ES-I3 (cell line): ENCODE data around the gene CCDC126.

Experiments used
- H3K36me3 ChIP-seq: 2 replicates; pipeline ENCODE4 v1.6.1; 2013; ENCODE audit warnings: mild to moderate bottlenecking, low read length, control low read depth, moderate library complexity; ENCODE audit not compliant: insufficient read depth
- H3K4me1 ChIP-seq: 2 replicates; pipeline ENCODE4 v1.6.1; 2013; ENCODE audit warnings: mild to moderate bottlenecking, control low read depth, low read length; ENCODE audit not compliant: insufficient read depth
- H3K9ac ChIP-seq: 2 replicates; pipeline ENCODE4 v1.6.1; 2013; ENCODE audit warnings: low read depth, mild to moderate bottlenecking, low read length, moderate library complexity
- H3K9me3 ChIP-seq: 2 replicates; pipeline ENCODE4 v1.6.1; 2013; ENCODE audit warnings: mild to moderate bottlenecking, low read length, moderate library complexity; ENCODE audit not compliant: control insufficient read depth, insufficient read depth

Gene CCDC126

GRCh38 chr7:23607130-23607529 lies 9.9 kb downstream of the CCDC126 start:
- Histone ChIP-seq H3K4me1 (0 out of 2 replicates have a peak, but pooled peaks cover 7% of the 10 kb centered on the region), H3K9me3 (no peaks in the 10 kb centered on the region), H3K9ac (no peak overlapping the region), H3K36me3 (no peaks in the 10 kb centered on the region)

DNA sequence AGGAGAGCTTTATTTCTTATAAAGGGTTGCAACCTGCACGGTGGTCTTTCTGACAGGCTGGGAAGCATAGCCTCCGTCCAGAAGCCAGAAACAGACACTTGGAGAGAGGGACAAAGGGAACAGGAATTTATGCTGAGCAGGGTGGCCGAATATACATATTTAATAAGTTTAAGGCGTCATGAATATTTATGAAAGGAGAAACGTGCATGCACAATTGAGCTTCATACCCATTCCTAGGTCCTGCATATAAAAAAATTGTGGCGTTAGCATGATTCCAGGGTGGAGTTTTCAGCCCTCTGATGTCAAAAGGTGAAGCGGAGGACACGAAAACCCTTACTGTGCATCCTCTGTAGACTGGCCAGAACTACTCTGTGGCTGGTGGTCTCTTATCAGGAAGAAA lies 10.7 kb downstream of the CCDC126 start:
- Histone ChIP-seq H3K4me1 (0 out of 2 replicates have a peak, but pooled peaks cover 7% of the 10 kb centered on the region), H3K36me3 (no peaks in the 10 kb centered on the region), H3K9me3 (no peaks in the 10 kb centered on the region), H3K9ac (no peak overlapping the region)

DNA sequence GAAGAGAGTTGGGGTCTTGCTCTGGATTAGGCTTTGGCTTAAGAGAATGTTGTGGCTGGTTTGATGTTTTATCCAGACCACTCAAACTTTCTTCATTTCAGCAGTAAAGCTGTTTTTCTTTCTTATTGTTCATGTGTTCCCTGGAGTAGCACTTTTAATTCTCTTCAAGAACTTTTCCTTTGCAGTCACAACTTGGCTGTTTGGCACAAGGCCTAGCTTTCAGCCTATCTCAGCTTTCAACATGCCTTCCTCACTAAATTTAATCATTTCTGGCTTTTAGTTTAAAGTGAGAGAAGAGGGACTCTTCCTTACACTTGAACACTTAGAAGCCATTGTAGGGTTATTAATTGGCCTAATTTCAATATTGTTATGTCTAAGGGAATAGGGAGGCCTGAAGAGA lies 18.1 kb downstream of the CCDC126 start:
- H3K9me3 ChIP-seq = peaks cover 16% of the 10 kb centered on the region; the same call in 1 of the 2 replicates
- H3K36me3 ChIP-seq = no peaks in the 10 kb centered on the region
- no peaks in the 10 kb centered on the region for H3K4me1 ChIP-seq
- H3K9ac ChIP-seq = no peak overlapping the region

- no peaks in the 10 kb centered on the region for H3K4me1 ChIP-seq
- no peak overlapping the region for H3K9ac ChIP-seq
- H3K36me3 ChIP-seq = no peaks in the 10 kb centered on the region
- H3K9me3 ChIP-seq = peaks cover 16% of the 10 kb centered on the region; the same call in 1 of the 2 replicates
These were observed 19.4 kb downstream of the CCDC126 start for GRCh38 chr7:23616593-23616992.

DNA sequence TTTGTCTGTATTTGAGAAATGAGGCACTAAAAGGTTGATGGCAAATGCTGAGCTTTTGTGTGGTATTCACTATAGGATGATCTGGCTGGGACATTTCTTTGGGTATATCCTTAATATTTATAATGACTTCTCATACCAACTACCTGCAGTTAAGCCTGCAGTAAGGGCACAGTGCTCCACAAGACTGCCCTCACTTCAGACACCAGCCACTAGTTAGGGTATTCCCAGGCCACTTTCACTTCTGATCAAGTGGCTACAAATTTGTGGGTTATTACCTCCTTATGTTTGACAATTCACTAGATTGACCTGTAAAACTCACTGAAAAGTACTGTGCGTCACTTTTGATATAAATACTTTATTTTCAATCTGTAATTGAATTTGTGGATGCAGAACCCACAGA lies 20.3 kb downstream of the CCDC126 start:
- no peaks in the 10 kb centered on the region for H3K36me3 ChIP-seq
- no peak overlapping the region for H3K9ac ChIP-seq
- peaks cover 16% of the 10 kb centered on the region; the same call in 1 of the 2 replicates for H3K9me3 ChIP-seq
- no peaks in the 10 kb centered on the region for H3K4me1 ChIP-seq

DNA sequence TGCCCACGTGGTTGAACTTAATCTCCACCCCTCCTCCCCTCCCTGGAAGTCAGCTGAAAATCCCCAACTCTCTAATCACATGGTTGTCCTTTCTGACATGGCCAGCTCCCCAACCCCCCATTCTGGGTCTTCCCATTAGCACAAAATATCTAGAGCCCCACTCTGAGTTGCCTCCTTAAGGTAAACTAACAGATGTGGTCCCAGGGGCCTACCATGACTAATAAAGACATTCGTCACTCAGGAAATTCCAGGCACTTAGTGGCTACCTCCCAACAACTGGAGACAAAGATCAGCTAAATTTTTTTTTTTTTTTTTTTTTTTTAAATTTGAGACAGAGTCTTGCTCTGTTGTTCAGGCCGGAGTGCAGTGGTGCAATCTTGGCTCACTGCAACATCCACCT lies 21.1 kb downstream of the CCDC126 start:
- Histone ChIP-seq H3K9ac (no peak overlapping the region), H3K4me1 (no peaks in the 10 kb centered on the region), H3K9me3 (peaks cover 16% of the 10 kb centered on the region; the same call in 1 of the 2 replicates), H3K36me3 (no peaks in the 10 kb centered on the region)

DNA sequence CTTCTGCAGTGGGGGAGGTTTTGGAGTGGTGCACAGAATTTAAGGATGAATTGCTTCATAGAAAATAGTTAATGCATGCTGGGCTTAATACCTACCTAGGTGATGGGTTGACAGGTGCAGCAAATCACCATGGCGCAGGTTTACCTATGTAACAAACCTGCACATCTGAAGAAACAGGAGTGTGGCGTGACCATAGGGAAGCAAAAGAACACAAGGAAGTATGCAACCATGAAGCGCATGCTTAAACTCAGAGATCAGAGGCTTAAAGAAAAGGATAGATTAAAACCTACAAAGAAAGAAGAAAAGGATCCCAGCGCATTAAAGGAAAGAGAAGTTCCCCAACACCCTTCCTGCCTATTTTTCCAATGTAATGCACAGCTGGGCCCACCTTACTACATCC lies 22.0 kb downstream of the CCDC126 start:
- no peaks in the 10 kb centered on the region for H3K4me1 ChIP-seq
- no peaks in the 10 kb centered on the region for H3K36me3 ChIP-seq
- H3K9me3 ChIP-seq = peaks cover 16% of the 10 kb centered on the region; the same call in 1 of the 2 replicates
- H3K9ac ChIP-seq = no peak overlapping the region

DNA sequence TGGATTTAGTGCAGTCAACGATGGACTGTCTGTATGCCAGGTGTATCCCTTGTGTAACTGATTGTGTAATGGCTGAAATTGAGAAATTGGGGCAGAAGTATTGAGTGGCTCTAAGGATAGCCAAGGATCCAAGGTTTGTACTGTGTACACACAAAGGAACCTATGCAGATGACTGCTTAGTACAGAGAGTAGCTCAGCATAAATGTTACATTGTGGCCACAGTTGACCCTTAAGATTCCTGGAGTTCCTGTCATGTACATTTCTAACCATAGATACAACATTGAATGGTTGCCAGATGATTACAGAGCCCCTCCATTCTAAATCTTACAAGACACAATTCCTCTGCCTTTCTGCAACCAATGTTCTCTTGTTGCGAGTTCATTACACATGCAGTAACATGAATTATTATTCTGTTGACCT lies 25.3 kb downstream of the CCDC126 start:
- Histone ChIP-seq H3K9me3 (peaks cover 5% of the 10 kb centered on the region; the same call in 1 of the 2 replicates), H3K4me1 (no peaks in the 10 kb centered on the region), H3K9ac (no peak overlapping the region), H3K36me3 (no peaks in the 10 kb centered on the region)

DNA sequence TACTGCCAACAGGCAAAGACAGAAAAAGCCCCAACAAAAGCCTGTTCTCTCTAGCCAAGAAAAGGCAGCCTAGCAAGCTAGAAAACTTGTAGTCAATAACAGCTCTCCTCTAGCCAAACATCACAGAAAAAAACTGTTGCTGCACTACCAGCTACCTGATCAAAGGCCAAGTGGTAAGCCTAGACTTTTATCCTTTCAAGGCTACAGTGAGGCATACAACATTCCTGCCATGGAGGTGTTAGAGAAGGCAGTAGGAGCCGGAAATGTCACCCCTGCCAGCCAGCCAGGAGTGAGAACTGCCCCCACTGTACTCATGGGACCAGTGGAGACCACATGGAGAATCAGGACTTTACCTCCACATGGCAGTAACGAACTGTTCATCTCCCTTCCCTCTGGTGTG lies 31.2 kb downstream of the CCDC126 start:
- H3K4me1 ChIP-seq = no peaks in the 10 kb centered on the region
- H3K36me3 ChIP-seq = no peaks in the 10 kb centered on the region
- H3K9ac ChIP-seq = no peak overlapping the region
- H3K9me3 ChIP-seq = no peaks in the 10 kb centered on the region

GRCh38 chr7:23633417-23633816 lies 36.2 kb downstream of the CCDC126 start:
- no peak overlapping the region for H3K9ac ChIP-seq
- H3K9me3 ChIP-seq = no peaks in the 10 kb centered on the region
- no peaks in the 10 kb centered on the region for H3K4me1 ChIP-seq

DNA sequence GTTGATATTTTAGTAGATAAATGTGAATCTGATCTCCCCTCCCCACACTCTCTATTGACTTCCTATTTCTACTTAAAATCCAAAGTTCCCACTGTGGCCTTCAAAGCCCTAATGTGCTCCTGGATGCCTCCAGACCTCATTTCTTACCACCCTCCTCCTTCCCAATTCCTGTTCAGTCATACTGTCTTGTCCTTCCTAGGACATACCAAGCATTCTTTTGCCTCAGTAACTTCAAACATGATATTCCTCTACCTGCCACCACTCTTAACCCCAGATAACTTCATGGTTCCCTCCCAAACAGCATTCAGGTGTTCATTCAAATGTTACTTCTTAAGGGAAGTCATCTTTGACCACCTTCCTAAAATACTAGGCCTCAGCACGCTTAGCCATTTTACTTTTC lies 48.6 kb downstream of the CCDC126 start:
- 0 out of 2 replicates have a peak, but pooled peaks cover 7% of the 10 kb centered on the region for H3K4me1 ChIP-seq
- H3K36me3 ChIP-seq = no peaks in the 10 kb centered on the region
- no peak overlapping the region for H3K9ac ChIP-seq
- H3K9me3 ChIP-seq = no peaks in the 10 kb centered on the region

More at GRCh38 chr7:23633417-23633816, 36.2 kb downstream of the CCDC126 start:
- H3K36me3 ChIP-seq = no peaks in the 10 kb centered on the region

- Histone ChIP-seq H3K9me3 (peaks cover 7% of the 10 kb centered on the region), H3K4me1 (no peaks in the 10 kb centered on the region), H3K36me3 (no peaks in the 10 kb centered on the region), H3K9ac (no peak overlapping the region)
These were observed 56.8 kb downstream of the CCDC126 start for GRCh38 chr7:23653942-23654341.

- no peaks in the 10 kb centered on the region for H3K4me1 ChIP-seq
- H3K9me3 ChIP-seq = peaks cover 9% of the 10 kb centered on the region
- no peak overlapping the region for H3K9ac ChIP-seq
- no peaks in the 10 kb centered on the region for H3K36me3 ChIP-seq
These were observed 57.3 kb downstream of the CCDC126 start for GRCh38 chr7:23654508-23654907.

DNA sequence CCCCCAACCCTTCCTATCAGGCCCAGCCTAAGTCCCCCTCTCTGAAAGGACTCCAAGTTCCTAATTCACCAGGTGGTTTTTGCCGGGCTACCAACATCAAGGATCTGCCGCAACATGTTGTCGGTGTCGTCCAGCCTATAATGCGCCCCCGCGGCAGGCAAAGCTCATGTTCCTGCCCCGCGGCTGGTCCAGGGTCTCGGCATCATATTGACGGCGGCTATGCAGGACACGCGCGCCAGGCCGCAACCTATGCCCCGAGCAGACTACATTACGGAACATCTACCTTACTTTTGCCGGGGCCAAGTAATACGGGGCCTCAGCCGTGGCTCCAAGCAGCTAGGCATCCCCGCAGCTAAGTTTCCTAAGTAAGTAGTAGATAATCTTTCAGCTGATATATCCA lies 58.3 kb downstream of the CCDC126 start:
- no peaks in the 10 kb centered on the region for H3K4me1 ChIP-seq
- no peak overlapping the region for H3K9ac ChIP-seq
- no peaks in the 10 kb centered on the region for H3K36me3 ChIP-seq
- H3K9me3 ChIP-seq = peaks cover 9% of the 10 kb centered on the region

- H3K9me3 ChIP-seq = peaks cover 3% of the 10 kb centered on the region; the same call in 1 of the 2 replicates
- no peaks in the 10 kb centered on the region for H3K36me3 ChIP-seq
- peaks cover 3% of the 10 kb centered on the region; the same call in 1 of the 2 replicates for H3K4me1 ChIP-seq
- H3K9ac ChIP-seq = no peak overlapping the region
These were observed 61.7 kb downstream of the CCDC126 start for GRCh38 chr7:23658831-23659427.
